Parathyroid adenoma (tissue), 2 donors: ENCODE results near the gene PXDN.

Source experiments
- H2AFZ ChIP-seq: fragments of 300-600 bp; sonication (generic); one replicate; pipeline ENCODE4 v1.7.0; 2017; ENCODE audit warnings: antibody characterized with exemption, mild to moderate bottlenecking
- H3K27ac ChIP-seq: fragments of 300-600 bp; sonication (generic); one replicate; pipeline ENCODE4 v1.7.0; 2017
- H3K27me3 ChIP-seq: fragments of 300-600 bp; sonication (generic); one replicate; pipeline ENCODE4 v1.7.0; 2017; ENCODE audit warnings: low read length; ENCODE audit not compliant: control insufficient read depth, insufficient read depth
- H3K36me3 ChIP-seq: fragments of 300-600 bp; sonication (generic); one replicate; pipeline ENCODE4 v1.7.0; 2017; ENCODE audit warnings: low read length; ENCODE audit not compliant: control insufficient read depth, insufficient read depth
- H3K4me1 ChIP-seq: fragments of 300-600 bp; sonication (generic); one replicate; pipeline ENCODE4 v1.7.0; 2017; ENCODE audit warnings: control low read depth
- H3K4me2 ChIP-seq: fragments of 300-600 bp; sonication (generic); one replicate; pipeline ENCODE4 v1.7.0; 2017; ENCODE audit warnings: low read length
- H3K4me3 ChIP-seq: fragments of 300-600 bp; sonication (generic); one replicate; pipeline ENCODE4 v1.7.0; 2017; ENCODE audit warnings: low read depth, low read length
- H3K79me2 ChIP-seq: fragments of 300-600 bp; sonication (generic); one replicate; pipeline ENCODE4 v1.7.0; 2017; ENCODE audit warnings: control low read depth
- H3K9ac ChIP-seq: fragments of 300-600 bp; sonication (generic); one replicate; pipeline ENCODE4 v1.7.0; 2017; ENCODE audit warnings: mild to moderate bottlenecking
- H3K9me3 ChIP-seq: fragments of 300-600 bp; sonication (generic); one replicate; pipeline ENCODE4 v1.7.0; 2017; ENCODE audit warnings: low read length; ENCODE audit not compliant: control insufficient read depth
- CTCF ChIP-seq: fragments of 300-600 bp; sonication (generic); IDR thresholded peaks from one replicate; pipeline ENCODE4 v1.7.0; 2017; ENCODE audit warnings: antibody characterized with exemption, mild to moderate bottlenecking
- donor health status: primary hyperparathyroidism.

PXDN gene

GRCh38 chr2:1729242-1729641 is 15.1 kb downstream of the PXDN start:
- Histone ChIP-seq H3K4me2 (no peak overlapping the region), H3K4me3 (no peak overlapping the region), H3K4me1 (peaks cover 2% of the 10 kb centered on the region), H3K79me2 (no peaks in the 10 kb centered on the region), H3K27ac (no peak overlapping the region), H2AFZ (peak overlapping the region; percentile 42), H3K27me3 (peaks cover 5% of the 10 kb centered on the region), H3K9me3 (no peaks in the 10 kb centered on the region), H3K36me3 (no peaks in the 10 kb centered on the region), H3K9ac (no peak overlapping the region)
- no peak for TF ChIP-seq CTCF

- Histone ChIP-seq H3K36me3 (no peaks in the 10 kb centered on the region), H3K4me3 (no peak overlapping the region), H3K9ac (no peak overlapping the region), H3K79me2 (no peaks in the 10 kb centered on the region), H3K27ac (no peak overlapping the region), H3K27me3 (peaks cover 5% of the 10 kb centered on the region), H2AFZ (peak overlapping the region; percentile 42), H3K4me1 (peaks cover 2% of the 10 kb centered on the region), H3K9me3 (no peaks in the 10 kb centered on the region), H3K4me2 (no peak overlapping the region)
- TF ChIP-seq CTCF: no peak
Measured at GRCh38 chr2:1728821-1729220, 15.5 kb downstream of the PXDN start.

- H3K4me1 ChIP-seq: peaks cover 2% of the 10 kb centered on the region
- H2AFZ ChIP-seq: no peak overlapping the region
- no peaks in the 10 kb centered on the region for H3K36me3 ChIP-seq
- TF ChIP-seq CTCF: no peak
- no peak overlapping the region for H3K4me3 ChIP-seq
- H3K9me3 ChIP-seq: no peaks in the 10 kb centered on the region
- H3K27ac ChIP-seq: no peak overlapping the region
- peaks cover 5% of the 10 kb centered on the region for H3K27me3 ChIP-seq
- no peak overlapping the region for H3K9ac ChIP-seq
- H3K79me2 ChIP-seq: no peaks in the 10 kb centered on the region
- no peak overlapping the region for H3K4me2 ChIP-seq
Measured at GRCh38 chr2:1727796-1728474, 16.4 kb downstream of the PXDN start.

GRCh38 chr2:1727101-1727771 is 17.1 kb downstream of the PXDN start:
- no peak overlapping the region for H3K4me3 ChIP-seq
- H3K9ac ChIP-seq: no peak overlapping the region
- peaks cover 5% of the 10 kb centered on the region for H3K27me3 ChIP-seq
- peaks cover 2% of the 10 kb centered on the region for H3K4me1 ChIP-seq
- H3K4me2 ChIP-seq: no peak overlapping the region
- H3K79me2 ChIP-seq: peaks cover 4% of the 10 kb centered on the region
- H3K27ac ChIP-seq: no peak overlapping the region
- no peaks in the 10 kb centered on the region for H3K36me3 ChIP-seq
- TF ChIP-seq CTCF: no peak
- no peak overlapping the region for H2AFZ ChIP-seq
- H3K9me3 ChIP-seq: no peaks in the 10 kb centered on the region
